GM12875 (cell line): ENCODE measurements around the gene UTS2R.

ENCODE experiments used
- H3K4me3 ChIP-seq: one replicate; pipeline ENCODE4 v1.5.1; 2011; ENCODE audit warnings: low read depth, low read length, control low read depth
- CTCF ChIP-seq: IDR thresholded peaks from 2 replicates; pipeline ENCODE4 v1.5.1; 2011; ENCODE audit warnings: low read depth, mild to moderate bottlenecking, control low read depth, inconsistent platforms, low read length, moderate library complexity, borderline replicate concordance; ENCODE audit not compliant: insufficient read depth

The UTS2R gene

GRCh38 chr17:82330322-82331239, 41.0 kb upstream of the UTS2R start:
- TF ChIP-seq CTCF, result no peak
- H3K4me3 ChIP-seq, result no peak overlapping the region

GRCh38 chr17:82331345-82331939, 40.1 kb upstream of the UTS2R start:
- TF ChIP-seq CTCF, result no peak

GRCh38 chr17:82332669-82333278, 38.8 kb upstream of the UTS2R start:
- TF ChIP-seq CTCF, result no peak
- H3K4me3 ChIP-seq, result no peak overlapping the region

More at GRCh38 chr17:82331345-82331939, 40.1 kb upstream of the UTS2R start:
- no peak overlapping the region for H3K4me3 ChIP-seq

GRCh38 chr17:82333279-82334171, 38.0 kb upstream of the UTS2R start, which contains the start of gene SECTM1:
Gene SECTM1 (minus strand): TSS chr17:82333766. CDS start chr17:82327240, 6,526 bp downstream.
- no peak within 1 kb of the TSS for H3K4me3 ChIP-seq
- no peak for TF ChIP-seq CTCF

- TF ChIP-seq CTCF, result no peak
- H3K4me3 ChIP-seq, result no peak overlapping the region
These were observed 37.4 kb upstream of the UTS2R start for GRCh38 chr17:82334204-82334621.

- no peak overlapping the region for H3K4me3 ChIP-seq
- TF ChIP-seq CTCF, result no peak
These were observed 36.8 kb upstream of the UTS2R start for GRCh38 chr17:82334622-82335394.
